Activated CD4-positive, CD25-positive, alpha-beta regulatory T cell treated with anti-CD3 and anti-CD28 coated beads, Interleukin-2, amount 50 U/mL, for 16 hours (primary cell): ENCODE measurements around the gene UBE2B.
"Not testable (repeated sequence)": the region's sequence is repeated elsewhere in the genome, so short reads cannot be mapped to it uniquely, and the experiment has no call there.

Source experiments
- DNase-seq: peaks from one replicate; pipeline ENCODE4 v3.0.0-alpha.2; 2020; ENCODE audit warnings: low read depth, low spot score

UBE2B gene

DNA sequence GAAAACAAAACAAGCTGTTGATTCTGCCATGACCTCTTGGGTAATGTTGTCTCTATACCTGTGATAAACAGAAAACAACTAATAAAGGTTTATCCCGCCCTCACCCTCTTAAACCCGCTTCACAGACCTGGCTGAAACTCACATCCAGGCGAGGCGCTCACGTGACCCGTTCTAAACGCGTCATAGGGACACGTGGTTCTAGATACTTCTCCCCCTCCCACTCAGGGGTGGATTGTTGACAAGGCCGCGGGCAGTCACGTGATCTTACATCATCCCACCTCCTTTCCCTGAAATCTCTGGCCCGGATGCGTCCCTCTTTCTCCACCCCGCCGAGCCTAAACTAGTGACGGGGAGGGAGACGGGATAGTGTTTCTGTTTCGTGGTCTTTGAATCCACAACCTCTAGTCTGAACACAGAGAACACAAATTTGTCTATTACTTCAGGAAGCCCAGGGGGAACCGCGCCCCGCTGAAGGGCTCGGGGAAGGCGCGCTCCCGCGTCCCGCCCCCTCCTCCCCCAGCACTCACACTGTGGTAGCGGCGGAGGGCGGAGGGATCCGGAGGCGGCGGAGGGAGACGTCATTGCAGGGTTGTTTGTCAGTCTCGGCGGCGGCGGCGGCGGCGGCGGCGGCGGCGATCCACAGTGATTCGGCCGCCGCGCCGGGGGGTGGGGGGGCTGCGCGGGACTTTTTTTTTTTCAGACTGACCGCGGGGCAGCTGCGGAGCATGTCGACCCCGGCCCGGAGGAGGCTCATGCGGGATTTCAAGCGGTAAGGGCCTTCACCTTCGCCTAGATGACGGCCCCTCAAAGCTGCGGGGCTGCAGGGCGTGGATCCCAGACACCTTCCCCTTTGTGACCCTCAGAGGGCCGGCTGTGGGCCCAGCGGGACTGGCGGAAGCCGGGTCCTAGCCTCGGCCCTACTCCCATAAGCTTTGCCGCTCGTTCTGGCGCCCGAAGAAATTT is at the start of gene UBE2B:
Gene UBE2B, plus strand, starts transcription at position 699 of the 963 bp plus-strand sequence. Its CDS starts 27 bp downstream, at position 726.
- peak; percentile 95 for DNase-seq

GRCh38 chr5:134327327-134327726 is 44.0 kb upstream of the UBE2B start:
- no peak for DNase-seq

GRCh38 chr5:134328619-134329018 is 42.8 kb upstream of the UBE2B start:
- no peak for DNase-seq

- not testable (repeated sequence) for DNase-seq
These were observed 34.5 kb upstream of the UBE2B start for GRCh38 chr5:134336833-134337232.

DNA sequence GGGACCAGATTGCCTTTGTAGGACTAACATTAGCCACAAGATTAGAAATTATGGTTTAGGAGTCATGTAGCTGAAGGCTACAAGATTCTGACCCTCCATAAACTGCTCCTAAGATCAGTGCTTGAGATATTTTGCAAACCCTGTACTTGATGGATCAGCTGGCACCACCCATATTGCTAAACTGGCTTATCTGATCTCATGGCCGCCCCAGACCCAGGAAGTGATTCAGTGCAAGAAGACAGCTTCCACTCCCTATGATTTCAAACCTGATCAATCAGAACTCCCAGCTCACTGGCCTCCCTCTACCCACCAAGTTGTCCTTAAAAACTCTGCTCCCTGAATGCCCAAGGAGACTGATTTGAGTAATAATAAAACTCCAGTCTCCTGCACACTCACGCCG is 27.9 kb upstream of the UBE2B start:
- DNase-seq, result not testable (repeated sequence)

- not testable (repeated sequence) for DNase-seq
These were observed 25.9 kb upstream of the UBE2B start for GRCh38 chr5:134345476-134345875.

- no peak for DNase-seq
These were observed 25.4 kb upstream of the UBE2B start for GRCh38 chr5:134345996-134346395.

GRCh38 chr5:134349463-134349862 is 21.9 kb upstream of the UBE2B start:
- DNase-seq, result no peak

- DNase-seq, result no peak
These were observed 15.7 kb upstream of the UBE2B start for GRCh38 chr5:134355681-134356080.

DNA sequence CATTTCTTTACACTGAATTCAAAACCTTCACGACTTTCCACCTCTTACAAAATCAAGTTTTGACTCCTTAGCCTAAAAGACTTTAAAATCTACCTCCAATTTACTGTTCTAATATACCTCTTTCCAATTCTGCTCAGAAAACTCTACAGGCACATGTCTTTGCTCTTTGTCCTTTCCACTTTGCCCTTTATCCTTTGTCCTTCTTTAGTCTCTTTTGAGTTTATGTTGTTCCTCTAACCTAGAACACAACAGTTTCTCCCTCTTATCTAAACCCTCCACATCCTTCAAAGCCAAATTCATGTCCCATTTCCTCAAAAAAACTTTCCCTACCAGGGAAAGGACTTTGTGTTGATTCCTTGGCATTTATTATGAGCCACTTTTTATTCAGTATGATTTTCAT is 5.8 kb upstream of the UBE2B start:
- DNase-seq, result no peak

DNA sequence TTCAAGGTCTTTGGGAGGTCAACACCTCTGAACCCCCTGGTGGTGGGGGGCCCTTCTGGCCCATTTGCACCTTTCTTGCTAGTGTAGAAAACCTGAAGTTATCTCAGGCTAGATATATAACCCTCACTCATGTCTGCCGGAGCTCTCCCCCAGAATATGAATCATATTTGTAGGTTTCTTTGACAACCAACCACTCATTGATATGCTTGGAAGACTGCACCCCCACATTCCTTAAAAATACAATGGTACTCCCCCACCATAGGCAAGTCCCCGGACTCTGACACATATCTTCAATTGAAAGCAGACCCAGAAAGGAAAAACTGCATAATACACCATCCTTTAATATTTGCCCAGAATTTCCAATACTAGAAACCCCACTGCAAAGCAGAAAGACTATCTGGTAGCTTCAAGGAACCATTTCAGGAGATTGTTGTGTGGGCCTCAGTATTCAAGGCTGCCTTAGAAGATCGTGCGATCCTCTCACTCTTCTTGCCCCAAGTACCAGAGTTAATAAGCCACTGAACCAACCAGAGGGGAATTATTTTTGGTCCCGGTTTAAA is 978 bp upstream of the UBE2B start:
- DNase-seq, result no peak

DNA sequence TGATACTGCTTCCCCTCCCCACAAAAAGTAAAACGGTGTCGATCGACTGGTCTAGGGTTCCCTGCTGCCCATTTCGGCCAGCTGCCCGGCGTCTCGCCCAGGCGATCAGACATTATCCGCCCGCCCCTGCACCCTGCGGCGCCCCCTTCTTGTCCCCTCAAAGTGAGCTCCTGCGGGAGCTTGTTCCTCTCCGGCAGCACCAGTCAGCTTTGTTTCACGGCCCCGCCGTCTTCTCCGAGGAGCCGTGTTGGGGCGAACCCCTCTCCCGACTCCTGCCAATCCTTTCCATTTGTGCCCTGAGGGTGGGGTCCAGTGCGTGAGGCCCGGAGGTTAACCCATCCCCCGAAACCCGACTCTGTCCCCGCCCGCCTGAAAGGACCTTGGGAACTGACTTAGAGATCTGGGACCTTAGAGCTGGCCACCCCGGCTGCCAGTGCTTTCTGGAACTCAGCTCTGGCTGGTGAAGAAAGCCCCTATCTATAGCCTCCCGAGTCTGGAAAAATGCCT is 518 bp downstream of the UBE2B start:
- no peak for DNase-seq

GRCh38 chr5:134373633-134374032 is 2.3 kb downstream of the UBE2B start:
- not testable (repeated sequence) for DNase-seq

GRCh38 chr5:134374232-134374631 is 2.9 kb downstream of the UBE2B start:
- DNase-seq, result no peak

- no peak for DNase-seq
These were observed 9.0 kb downstream of the UBE2B start for GRCh38 chr5:134380346-134380745.

DNA sequence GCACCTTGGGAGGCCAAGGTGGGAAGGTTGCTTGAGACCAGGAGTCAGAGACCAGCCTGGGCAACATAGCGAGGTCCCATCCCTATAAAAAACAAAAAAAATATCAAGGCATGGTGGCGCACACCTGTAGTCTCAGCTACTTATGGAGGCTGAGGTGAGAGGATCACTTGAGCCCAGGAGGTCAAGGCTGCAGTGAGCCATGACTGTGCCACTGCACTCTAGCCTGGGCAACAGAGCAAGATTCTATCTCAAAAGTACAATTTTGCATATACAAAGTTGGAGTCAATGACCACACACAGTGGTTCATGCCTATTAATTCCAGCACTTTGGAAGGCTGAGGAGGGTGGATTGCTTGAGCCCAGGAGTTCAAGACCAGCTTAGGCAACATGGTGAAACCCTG is 10.8 kb downstream of the UBE2B start:
- not testable (repeated sequence) for DNase-seq

DNA sequence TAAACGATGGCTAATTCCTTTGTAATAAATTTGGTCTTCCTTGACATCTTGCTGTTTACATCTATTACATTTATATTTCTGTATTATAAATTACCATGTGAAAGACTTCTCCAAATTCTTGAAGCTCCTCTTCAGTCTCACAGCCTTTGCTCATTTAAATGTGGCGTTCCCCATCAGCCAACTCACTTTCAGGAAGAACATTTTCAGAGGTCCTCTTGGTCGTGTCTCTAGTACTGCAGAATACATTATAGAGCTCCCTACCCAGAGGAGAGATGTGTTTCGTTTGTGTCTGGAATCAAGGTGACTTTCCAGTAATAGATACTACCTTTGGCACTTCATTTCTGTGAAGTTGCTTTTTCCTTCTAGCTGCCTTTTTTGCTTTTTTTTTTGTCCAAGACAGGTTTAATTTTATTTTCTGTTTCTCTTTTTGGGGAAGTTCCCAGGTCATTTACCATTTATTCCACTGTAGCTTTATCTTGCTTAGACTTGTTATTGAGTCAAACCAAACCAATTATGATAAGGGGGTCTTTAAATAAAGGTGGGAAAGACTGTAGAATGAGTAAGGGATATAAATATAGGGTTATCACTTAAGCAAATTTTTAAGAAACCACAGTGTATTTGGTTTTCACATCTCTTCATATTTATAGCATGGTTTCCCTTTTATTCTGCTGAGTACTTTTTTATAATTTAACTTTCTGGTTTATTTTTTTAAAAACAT is 12.8 kb downstream of the UBE2B start:
- DNase-seq, result no peak

DNA sequence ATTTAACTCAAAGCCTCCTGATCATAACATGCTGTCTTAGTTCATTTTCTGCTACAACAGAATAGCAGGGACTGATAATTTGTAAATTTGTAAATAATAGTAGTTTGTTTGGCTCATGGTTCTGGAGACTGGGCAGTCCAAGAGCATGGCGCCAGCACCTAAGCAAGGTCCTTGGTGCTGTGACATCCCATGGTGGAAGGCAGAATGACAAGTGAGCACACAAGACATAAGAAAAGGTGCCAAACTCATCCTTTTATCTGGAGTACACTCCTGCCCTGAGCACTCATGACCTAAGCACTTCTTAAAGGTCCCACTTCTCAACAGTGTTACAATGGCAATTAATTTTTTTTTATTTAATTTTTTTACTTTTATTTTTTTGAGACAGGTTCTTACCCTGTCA is 16.1 kb downstream of the UBE2B start:
- no peak for DNase-seq

DNA sequence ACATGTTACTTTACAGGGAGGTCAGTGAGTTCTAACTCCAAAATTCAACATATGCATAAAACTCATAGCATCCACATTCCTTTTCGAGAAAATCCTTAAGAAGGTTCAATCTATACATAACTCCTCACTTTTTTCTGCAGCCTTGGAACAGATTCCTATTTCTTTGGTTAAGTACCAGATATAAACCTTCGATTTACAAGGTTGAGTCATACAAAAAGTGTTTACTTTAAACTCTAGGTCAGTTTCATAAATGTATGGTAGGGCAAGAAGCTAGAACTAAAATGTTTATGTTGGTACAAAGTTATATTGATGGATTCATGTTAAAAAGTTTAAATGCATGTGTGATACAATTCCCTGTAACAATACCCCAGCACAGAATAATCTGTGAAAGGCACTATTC is 20.9 kb downstream of the UBE2B start:
- no peak for DNase-seq

GRCh38 chr5:134394932-134395331 is 23.6 kb downstream of the UBE2B start:
- DNase-seq, result no peak

- no peak for DNase-seq
These were observed 24.9 kb downstream of the UBE2B start for GRCh38 chr5:134396274-134396673.

DNA sequence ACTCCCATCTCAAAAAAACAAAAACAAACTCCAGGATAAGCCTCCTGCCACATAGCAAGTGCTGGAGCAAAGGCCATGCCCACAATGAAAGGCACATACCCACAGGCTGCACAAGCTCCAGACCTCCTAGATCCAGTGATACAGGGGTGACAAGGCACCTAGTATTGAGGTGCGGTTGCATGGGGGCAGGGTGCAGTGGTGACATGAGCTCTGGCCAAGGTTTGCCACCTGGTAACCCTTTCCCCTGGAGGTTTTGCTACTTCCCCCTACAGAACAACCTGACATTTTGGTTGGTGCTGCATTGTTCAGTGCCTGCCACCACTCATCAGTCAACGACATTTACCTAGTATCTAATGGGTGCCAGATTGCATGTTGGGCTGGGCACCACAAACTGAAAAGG is 25.8 kb downstream of the UBE2B start:
- DNase-seq, result no peak
